A673 (cell line): ENCODE results near the gene EPHB2.

ENCODE experiments used
- CTCF ChIP-seq: fragments of 300-800, 200-600 bp; sonication (generic); conservative IDR thresholded peaks from 2 replicates; pipeline ENCODE4 v1.5.1; 2017; ENCODE audit warnings: low read depth, mild to moderate bottlenecking, antibody characterized with exemption, low read length, moderate library complexity, mixed read lengths
- EZH2 ChIP-seq: fragments of 200-600 bp; sonication (generic); IDR thresholded peaks from 2 replicates; pipeline ENCODE4 v1.6.1; 2017; ENCODE audit warnings: borderline replicate concordance, low read depth, mild to moderate bottlenecking, mixed read lengths, antibody characterized with exemption, low read length; ENCODE audit not compliant: poor library complexity, severe bottlenecking

GRCh38 chr1:22912311-22912710, 201.7 kb downstream of the EPHB2 start:
- TF ChIP-seq CTCF (no peak), EZH2 (no peak)
